Lung (tissue), 12 donors: ENCODE data around the gene LYST. TPM values are rescaled to one million over a fixed set of nuclear protein-coding genes. Genes with fewer than 3 reads are reported as not detected.

Source experiments
- ATAC-seq: fragments of 200-7000 bp; cut with Tn5 transposase; one replicate; pipeline ENCODE4 v1.9.1; 2020; ENCODE audit warnings: moderate number of reproducible peaks; ENCODE audit not compliant: insufficient read depth, low FRiP score
- DNase-seq, 3 donors: peaks; one replicate each; pipeline ENCODE4 v3.0.0-alpha.2; 2013 to 2017
- H3K27ac ChIP-seq, 2 donors: one replicate each; pipeline ENCODE4 v1.5.1; 2013; ENCODE audit warnings: mild to moderate bottlenecking in 2 of 2, moderate library complexity in 2 of 2, control low read depth in 1 of 2, inconsistent platforms in 1 of 2, low read depth in 1 of 2, low read length in 1 of 2
- H3K27me3 ChIP-seq, 3 donors: one replicate each; pipeline ENCODE4 v1.5.1; 2013; ENCODE audit warnings: low read length in 2 of 3; ENCODE audit not compliant: control insufficient read depth in 3 of 3, insufficient read depth in 3 of 3
- H3K36me3 ChIP-seq, 4 donors: one replicate each; pipeline ENCODE4 v1.5.1; 2013; ENCODE audit warnings: low read length in 4 of 4, mild to moderate bottlenecking in 1 of 4, moderate library complexity in 1 of 4; ENCODE audit not compliant: control insufficient read depth in 4 of 4, insufficient read depth in 4 of 4
- H3K4me1 ChIP-seq, 5 donors: one replicate each; pipeline ENCODE4 v1.5.1; 2013; ENCODE audit warnings: low read length in 5 of 5, mild to moderate bottlenecking in 2 of 5, moderate library complexity in 1 of 5; ENCODE audit not compliant: control insufficient read depth in 5 of 5, insufficient read depth in 5 of 5
- H3K4me3 ChIP-seq: one replicate; pipeline ENCODE4 v1.5.1; 2013; ENCODE audit warnings: mild to moderate bottlenecking, control low read depth, moderate library complexity
- H3K9ac ChIP-seq, 2 donors: one replicate each; pipeline ENCODE4 v1.5.1; 2013; ENCODE audit warnings: low read length in 2 of 2, control low read depth in 1 of 2; ENCODE audit not compliant: insufficient read depth in 1 of 2
- H3K9me3 ChIP-seq, 4 donors: one replicate each; pipeline ENCODE4 v1.5.1; 2013; ENCODE audit warnings: low read length in 3 of 4, mild to moderate bottlenecking in 1 of 4, moderate library complexity in 1 of 4; ENCODE audit not compliant: control insufficient read depth in 4 of 4, insufficient read depth in 3 of 4
- WGBS, 2 donors: extraction: QIAGEN DNeasy Blood & Tissue Kit; methylation state at CpG; one replicate each; pipeline ENCODE4 v1.1.7; 2013; 5-methylcytosine and 5-hydroxymethylcytosine counted together
- polyA plus RNA-seq, 2 donors: library from polyadenylated mRNA; stranded (reverse); fragments of 200-250 nt; gene quantifications; one replicate each; pipeline ENCODE4 v1.2.1, GENCODE V29; 2013
- total RNA-seq, 2 donors: library from RNA; depleted of rRNA in 1 of 2; stranded (reverse); fragments of >200 nt in 1 of 2; gene quantifications; one replicate each; pipeline ENCODE4 v1.2.1, GENCODE V29; 2014 to 2021
- TF ChIP-seq, protein P1 (sequence below): IDR thresholded peaks from 2 replicates; pipeline ENCODE4 v1.5.1; 2012; ENCODE audit warnings: mild to moderate bottlenecking; ENCODE audit errors: control extremely low read depth, extremely low read depth
- donor health status: control.
- donor health status: control.
- donor health status: Bipolar disorder and iron deficiency.
- donor health status: healthy.
- donor health status: DM: yes; HTN: yes; CAD: no.

The LYST gene
- total and polyA plus RNA-seq, 4 donors = 9.8 to 82.7 (median 31.7) TPM

DNA sequence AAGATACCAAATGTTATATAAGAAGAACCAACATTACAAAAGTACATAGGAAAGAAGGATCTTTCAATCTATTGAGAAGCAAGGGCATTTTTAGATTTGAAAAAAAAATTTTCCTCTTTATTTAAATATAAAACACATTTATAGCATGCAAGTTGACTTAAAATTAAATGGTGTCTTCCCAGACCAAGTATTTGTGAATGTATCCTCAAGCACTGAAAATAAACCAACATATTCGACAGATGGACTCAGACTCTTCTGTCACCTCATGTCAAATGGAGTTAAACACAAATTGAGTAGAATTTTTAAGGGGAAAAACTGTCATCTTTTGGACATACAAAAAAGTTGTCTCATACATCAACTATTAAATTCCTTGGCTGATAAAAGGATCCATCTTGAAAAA, 140.1 kb downstream of the LYST start:
- H3K27ac ChIP-seq = no peak overlapping the region
- H3K36me3 ChIP-seq = peaks cover 2 to 20% (median 11%) of the 10 kb centered on the region in 4 donors
- no peaks in the 10 kb centered on the region for H3K4me1 ChIP-seq
- DNase-seq = no peak
- no peak overlapping the region for H3K4me3 ChIP-seq
- WGBS, 2 donors = 94 to 96% methylated on average over 1 of the region's 1 CpG
- no peak for ATAC-seq
- H3K27me3 ChIP-seq = no peaks in the 10 kb centered on the region
- no peak overlapping the region for H3K9ac ChIP-seq
- no peaks in the 10 kb centered on the region for H3K9me3 ChIP-seq
- TF ChIP-seq, protein P1, sequence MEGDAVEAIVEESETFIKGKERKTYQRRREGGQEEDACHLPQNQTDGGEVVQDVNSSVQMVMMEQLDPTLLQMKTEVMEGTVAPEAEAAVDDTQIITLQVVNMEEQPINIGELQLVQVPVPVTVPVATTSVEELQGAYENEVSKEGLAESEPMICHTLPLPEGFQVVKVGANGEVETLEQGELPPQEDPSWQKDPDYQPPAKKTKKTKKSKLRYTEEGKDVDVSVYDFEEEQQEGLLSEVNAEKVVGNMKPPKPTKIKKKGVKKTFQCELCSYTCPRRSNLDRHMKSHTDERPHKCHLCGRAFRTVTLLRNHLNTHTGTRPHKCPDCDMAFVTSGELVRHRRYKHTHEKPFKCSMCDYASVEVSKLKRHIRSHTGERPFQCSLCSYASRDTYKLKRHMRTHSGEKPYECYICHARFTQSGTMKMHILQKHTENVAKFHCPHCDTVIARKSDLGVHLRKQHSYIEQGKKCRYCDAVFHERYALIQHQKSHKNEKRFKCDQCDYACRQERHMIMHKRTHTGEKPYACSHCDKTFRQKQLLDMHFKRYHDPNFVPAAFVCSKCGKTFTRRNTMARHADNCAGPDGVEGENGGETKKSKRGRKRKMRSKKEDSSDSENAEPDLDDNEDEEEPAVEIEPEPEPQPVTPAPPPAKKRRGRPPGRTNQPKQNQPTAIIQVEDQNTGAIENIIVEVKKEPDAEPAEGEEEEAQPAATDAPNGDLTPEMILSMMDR = no peak

DNA sequence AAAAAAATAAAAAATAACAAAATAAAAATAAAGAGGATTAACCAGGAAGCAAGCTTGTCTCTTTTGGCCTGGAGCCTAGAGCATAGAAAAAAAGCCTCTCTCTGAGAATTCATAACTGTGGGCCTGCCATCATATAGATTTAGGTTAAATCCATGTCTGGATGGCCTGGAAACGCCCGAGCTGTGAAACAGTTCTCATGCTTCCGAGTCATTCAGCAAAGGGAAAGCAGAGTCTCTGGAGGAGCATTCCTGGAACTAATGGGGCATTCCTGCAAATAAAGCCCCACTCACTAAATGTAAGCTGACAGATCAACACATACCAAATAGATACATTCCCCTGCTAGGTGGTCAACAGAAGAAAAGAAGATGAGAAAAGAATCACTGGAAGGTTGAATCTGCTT, 141.3 kb downstream of the LYST start:
- H3K36me3 ChIP-seq = peaks cover 2 to 21% (median 12%) of the 10 kb centered on the region in 4 donors
- H3K9me3 ChIP-seq = no peaks in the 10 kb centered on the region
- no peak overlapping the region for H3K27ac ChIP-seq
- no peaks in the 10 kb centered on the region for H3K27me3 ChIP-seq
- no peak overlapping the region for H3K4me3 ChIP-seq
- no peak overlapping the region for H3K9ac ChIP-seq
- 81 to 96% methylated on average over 3 of the region's 3 CpGs for WGBS, 2 donors
- peak in 2 of 3 donors; percentile 19 to 50 for DNase-seq
- H3K4me1 ChIP-seq = no peaks in the 10 kb centered on the region
- TF ChIP-seq, protein P1 = no peak
- ATAC-seq = no peak

DNA sequence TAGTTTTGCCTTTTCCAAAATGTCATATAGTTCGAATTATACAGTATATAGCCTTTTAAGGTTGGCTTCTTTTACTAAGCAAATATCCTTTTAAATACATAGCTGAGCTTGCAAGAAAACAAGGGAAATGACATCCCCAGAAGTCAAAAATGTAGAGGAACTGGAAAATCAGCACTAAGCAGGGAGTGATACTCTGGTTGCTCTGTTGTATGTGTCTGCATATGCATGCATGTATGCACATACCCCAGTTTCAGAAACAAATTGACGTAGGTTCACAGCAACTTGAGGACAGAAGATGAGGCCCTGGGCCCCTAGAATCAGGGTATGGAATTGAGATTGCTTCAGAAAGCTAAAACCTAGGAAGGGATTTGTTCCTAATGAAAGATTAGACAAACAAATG, 142.0 kb downstream of the LYST start:
- TF ChIP-seq, protein P1 = no peak
- Histone ChIP-seq H3K4me1 (no peaks in the 10 kb centered on the region), H3K4me3 (no peak overlapping the region), H3K9me3 (no peaks in the 10 kb centered on the region), H3K9ac (no peak overlapping the region), H3K27me3 (no peaks in the 10 kb centered on the region), H3K27ac (no peak overlapping the region), H3K36me3 (peaks cover 2 to 21% (median 11%) of the 10 kb centered on the region in 4 donors)
- peak in 1 of 3 donors; percentile 2 for DNase-seq
- ATAC-seq = no peak
- 92 to 99% methylated on average over 2 of the region's 2 CpGs for WGBS, 2 donors

DNA sequence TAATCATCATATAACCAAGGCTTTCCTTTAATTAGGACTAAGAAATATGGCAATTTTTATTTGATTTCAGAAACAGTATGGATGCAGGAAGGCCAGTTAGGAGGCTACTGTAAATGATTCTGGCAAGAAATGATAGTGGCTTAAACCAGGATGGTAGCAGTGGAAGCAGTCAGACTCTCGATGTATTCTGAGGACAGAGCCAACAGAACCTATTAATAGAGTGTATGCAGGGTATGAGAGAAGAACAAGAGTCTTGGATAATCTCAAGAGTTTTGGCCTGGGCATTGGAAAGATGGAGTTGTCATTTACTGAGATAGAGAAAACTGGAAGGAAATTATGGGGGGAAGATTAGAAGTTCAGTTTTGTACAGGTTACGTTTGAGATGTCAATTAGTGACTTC, 143.8 kb downstream of the LYST start:
- Histone ChIP-seq H3K9me3 (no peaks in the 10 kb centered on the region), H3K4me3 (no peak overlapping the region), H3K4me1 (peaks cover 0 to 4% (median 0%) of the 10 kb centered on the region in 5 donors), H3K27me3 (no peaks in the 10 kb centered on the region), H3K9ac (no peak overlapping the region), H3K36me3 (peaks cover 2 to 18% (median 10%) of the 10 kb centered on the region in 4 donors), H3K27ac (no peak overlapping the region)
- WGBS, 2 donors = 95 to 96% methylated on average over 2 of the region's 2 CpGs
- TF ChIP-seq, protein P1 = no peak
- ATAC-seq = no peak
- DNase-seq = no peak
